Rectal smooth muscle tissue (tissue), 1 donor: ENCODE data around the gene EEF2K.
"Not testable (repeated sequence)": the region's sequence is repeated elsewhere in the genome, so short reads cannot be mapped to it uniquely, and the experiment has no call there.

ENCODE experiments used
- H3K27ac ChIP-seq: one replicate; pipeline ENCODE4 v1.7.0; 2013; ENCODE audit warnings: low read depth, low read length, inconsistent platforms
- H3K27me3 ChIP-seq: one replicate; pipeline ENCODE4 v1.7.0; 2013; ENCODE audit warnings: low read length; ENCODE audit not compliant: control insufficient read depth, insufficient read depth
- H3K36me3 ChIP-seq: one replicate; pipeline ENCODE4 v1.7.0; 2013; ENCODE audit warnings: low read length; ENCODE audit not compliant: control insufficient read depth, insufficient read depth
- H3K4me1 ChIP-seq: one replicate; pipeline ENCODE4 v1.7.0; 2013; ENCODE audit warnings: low read length; ENCODE audit not compliant: control insufficient read depth, insufficient read depth
- H3K4me3 ChIP-seq: one replicate; pipeline ENCODE4 v1.7.0; 2013; ENCODE audit warnings: low read length
- H3K9ac ChIP-seq: one replicate; pipeline ENCODE4 v1.7.0; 2013; ENCODE audit warnings: low read length

Gene EEF2K

DNA sequence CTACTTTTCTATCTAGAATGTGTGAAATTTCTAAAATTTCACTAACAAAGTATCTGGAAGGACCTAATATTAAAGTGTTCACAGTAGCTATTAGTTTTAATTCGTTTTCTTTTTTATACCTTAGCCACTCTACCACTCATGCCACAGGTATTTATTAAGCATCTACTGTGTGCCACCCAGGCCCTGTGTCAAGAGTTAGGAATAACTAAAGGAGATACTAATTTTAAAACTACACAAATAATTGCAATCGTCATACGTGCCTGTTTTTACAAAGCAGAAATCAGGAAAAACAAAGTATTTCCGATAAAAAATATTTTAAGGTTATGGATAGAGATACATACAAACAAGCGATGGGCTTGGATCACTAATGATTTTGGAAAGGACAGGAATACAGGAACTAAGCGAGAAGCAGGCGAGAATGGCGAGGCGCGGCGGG is 483 bp upstream of the EEF2K start:
- Histone ChIP-seq H3K36me3 (no peaks in the 10 kb centered on the region), H3K4me1 (peaks cover 9% of the 10 kb centered on the region), H3K27me3 (no peaks in the 10 kb centered on the region), H3K4me3 (peak overlapping the region; percentile 89), H3K27ac (peak overlapping the region; percentile 92), H3K9ac (peak overlapping the region; percentile 2)

GRCh38 chr16:22206842-22207714 is 1.0 kb downstream of the EEF2K start:
- Histone ChIP-seq H3K36me3 (no peaks in the 10 kb centered on the region), H3K27me3 (no peaks in the 10 kb centered on the region), H3K27ac (peak overlapping the region; percentile 92)

GRCh38 chr16:22207715-22208360 is 1.8 kb downstream of the EEF2K start:
- Histone ChIP-seq H3K9ac (no peak overlapping the region), H3K4me1 (peaks cover 20% of the 10 kb centered on the region), H3K27me3 (no peaks in the 10 kb centered on the region), H3K36me3 (no peaks in the 10 kb centered on the region), H3K4me3 (peak overlapping the region; percentile 89), H3K27ac (peak overlapping the region; percentile 92)

More at GRCh38 chr16:22206842-22207714, 1.0 kb downstream of the EEF2K start:
- H3K9ac ChIP-seq = peak overlapping the region; percentile 71
- peaks cover 15% of the 10 kb centered on the region for H3K4me1 ChIP-seq
- H3K4me3 ChIP-seq = peak overlapping the region; percentile 89

GRCh38 chr16:22210285-22210684 is 4.2 kb downstream of the EEF2K start:
- Histone ChIP-seq H3K9ac (no peak overlapping the region), H3K27ac (peak overlapping the region; percentile 84), H3K27me3 (no peaks in the 10 kb centered on the region), H3K4me1 (peaks cover 24% of the 10 kb centered on the region), H3K36me3 (peaks cover 2% of the 10 kb centered on the region), H3K4me3 (no peak overlapping the region)

- Histone ChIP-seq H3K27ac (peak overlapping the region; percentile 84), H3K27me3 (no peaks in the 10 kb centered on the region), H3K36me3 (peaks cover 2% of the 10 kb centered on the region), H3K4me3 (no peak overlapping the region), H3K9ac (no peak overlapping the region), H3K4me1 (peaks cover 24% of the 10 kb centered on the region)
Measured at GRCh38 chr16:22210854-22211253, 4.8 kb downstream of the EEF2K start.

DNA sequence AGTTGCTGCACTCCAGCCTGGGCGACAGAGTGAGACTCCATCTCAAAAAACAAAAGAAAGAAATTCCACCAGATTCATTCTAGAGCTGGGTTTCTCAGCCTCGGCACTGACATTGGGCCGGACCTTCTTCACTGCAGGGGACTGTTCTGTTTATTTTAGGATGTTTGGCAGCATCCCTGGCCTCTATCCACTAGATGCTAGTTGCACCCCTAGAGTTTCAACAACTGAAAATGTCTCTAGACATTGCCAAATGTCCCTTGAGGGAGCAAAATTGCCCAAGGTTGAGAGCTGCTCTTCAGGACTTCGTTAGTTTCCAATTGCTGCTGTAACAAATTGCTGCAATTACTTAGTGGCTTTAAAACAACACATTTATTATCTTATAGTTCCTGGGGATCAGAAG is 7.2 kb downstream of the EEF2K start:
- H3K27ac ChIP-seq = peak overlapping the region; percentile 84
- H3K4me3 ChIP-seq = no peak overlapping the region
- peaks cover 18% of the 10 kb centered on the region for H3K4me1 ChIP-seq

GRCh38 chr16:22213801-22214200 is 7.7 kb downstream of the EEF2K start:
- Histone ChIP-seq H3K4me1 (peaks cover 18% of the 10 kb centered on the region), H3K4me3 (no peak overlapping the region), H3K9ac (no peak overlapping the region), H3K27me3 (no peaks in the 10 kb centered on the region), H3K27ac (peak overlapping the region; percentile 84), H3K36me3 (peaks cover 2% of the 10 kb centered on the region)

More for the DNA sequence above, 7.2 kb downstream of the EEF2K start:
- Histone ChIP-seq H3K36me3 (peaks cover 2% of the 10 kb centered on the region), H3K27me3 (no peaks in the 10 kb centered on the region), H3K9ac (no peak overlapping the region)

GRCh38 chr16:22214402-22214801 is 8.3 kb downstream of the EEF2K start:
- no peak overlapping the region for H3K27ac ChIP-seq

GRCh38 chr16:22214889-22215288 is 8.8 kb downstream of the EEF2K start:
- no peak overlapping the region for H3K4me3 ChIP-seq
- H3K27ac ChIP-seq = no peak overlapping the region
- H3K27me3 ChIP-seq = no peaks in the 10 kb centered on the region
- no peak overlapping the region for H3K9ac ChIP-seq
- peaks cover 20% of the 10 kb centered on the region for H3K4me1 ChIP-seq
- peaks cover 2% of the 10 kb centered on the region for H3K36me3 ChIP-seq

More at GRCh38 chr16:22214402-22214801, 8.3 kb downstream of the EEF2K start:
- Histone ChIP-seq H3K9ac (no peak overlapping the region), H3K4me3 (no peak overlapping the region), H3K4me1 (peaks cover 18% of the 10 kb centered on the region), H3K36me3 (peaks cover 2% of the 10 kb centered on the region), H3K27me3 (no peaks in the 10 kb centered on the region)

DNA sequence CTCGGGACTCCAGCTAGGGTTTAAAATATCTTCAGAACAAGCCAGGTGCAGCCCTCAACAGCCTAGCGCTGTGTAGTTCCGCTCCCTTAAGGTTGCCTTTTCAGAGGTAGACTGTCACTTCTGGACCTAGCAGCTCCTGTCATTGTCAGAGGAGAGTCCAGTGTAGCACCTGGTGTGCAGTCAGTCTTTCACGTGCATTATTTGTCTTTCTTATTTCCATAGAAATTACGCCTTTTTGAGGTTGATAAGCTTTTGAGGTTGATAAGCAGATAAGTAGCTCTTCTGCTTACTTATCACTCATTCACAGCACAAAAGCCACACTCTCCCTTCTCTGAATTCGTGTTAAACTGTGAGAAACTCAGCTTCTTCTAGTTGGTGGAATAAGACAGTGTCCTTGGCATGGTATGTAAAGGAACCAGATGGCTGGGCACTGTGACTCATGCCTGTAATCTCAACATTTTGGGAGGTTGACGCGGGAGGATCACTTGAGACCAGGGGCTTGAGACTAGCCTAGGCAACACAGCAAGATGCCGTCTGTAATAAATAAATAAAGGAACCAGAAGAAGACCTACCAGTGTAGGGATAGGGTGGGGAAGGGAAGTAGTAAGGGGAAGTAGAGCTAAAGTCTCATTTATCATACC is 10.2 kb downstream of the EEF2K start:
- H3K36me3 ChIP-seq = peaks cover 2% of the 10 kb centered on the region
- no peak overlapping the region for H3K27ac ChIP-seq
- H3K9ac ChIP-seq = no peak overlapping the region
- no peaks in the 10 kb centered on the region for H3K27me3 ChIP-seq
- H3K4me3 ChIP-seq = no peak overlapping the region
- H3K4me1 ChIP-seq = peaks cover 14% of the 10 kb centered on the region

GRCh38 chr16:22216832-22217225 is 10.8 kb downstream of the EEF2K start:
- peaks cover 13% of the 10 kb centered on the region for H3K4me1 ChIP-seq
- H3K36me3 ChIP-seq, H3K4me3 ChIP-seq, H3K9ac ChIP-seq, H3K27me3 ChIP-seq, H3K27ac ChIP-seq: not testable (repeated sequence)
